Naive thymus-derived CD4-positive, alpha-beta T cell (primary cell): Measurements from ENCODE around the gene SRSF12. TPM values are rescaled to one million over a fixed set of nuclear protein-coding genes. Genes with fewer than 3 reads are reported as not detected.
A peak's percentile ranks its signal among the peaks of the same experiment; 100 is the strongest.

Experiments used
- ATAC-seq: fragments of 150-1000 bp; cut with Tn5 transposase; 2 replicates; pipeline ENCODE4 v1.10.0; 2021; ENCODE audit warnings: mild to moderate bottlenecking, moderate library complexity
- CTCF ChIA-PET: fragments of 350-600 bp; sonication (Branson Sonifier 250); formaldehyde crosslinking; loops from one replicate; lab custom pipeline; 2021; ENCODE audit warnings: antibody characterized with exemption; lab: Charles Lee
- POLR2A ChIA-PET: fragments of 350-600 bp; sonication (Branson Sonifier 250); formaldehyde crosslinking; loops from one replicate; lab custom pipeline; 2021; ENCODE audit warnings: antibody characterized with exemption, inconsistent platforms; lab: Charles Lee
- DNase-seq, 9 donors: peaks; one replicate each; pipeline versions ENCODE4 v3.0.0 to v3.0.0-alpha.2; 2020 to 2022; ENCODE audit warnings: mixed read lengths in 1 of 9
- H3K27ac ChIP-seq: one replicate; pipeline ENCODE4 v1.7.0; 2013; ENCODE audit warnings: mild to moderate bottlenecking, low read depth, low read length, moderate library complexity
- H3K27me3 ChIP-seq, 2 donors: one replicate each; pipeline ENCODE4 v1.7.0; 2013; ENCODE audit warnings: low read length in 2 of 2, mild to moderate bottlenecking in 2 of 2, moderate library complexity in 2 of 2; ENCODE audit not compliant: control insufficient read depth in 2 of 2, insufficient read depth in 2 of 2
- H3K36me3 ChIP-seq, 3 experiments: 1 replicate in 2 of 3; 2 replicates in 1 of 3; pipeline ENCODE4 v1.7.0; 2013; ENCODE audit warnings: low read length in 3 of 3, mild to moderate bottlenecking in 3 of 3, moderate library complexity in 1 of 3; ENCODE audit not compliant: insufficient read depth in 3 of 3, control insufficient read depth in 2 of 3
- H3K4me1 ChIP-seq, 2 donors: one replicate each; pipeline ENCODE4 v1.7.0; 2013; ENCODE audit warnings: low read length in 2 of 2, mild to moderate bottlenecking in 2 of 2, moderate library complexity in 1 of 2; ENCODE audit not compliant: control insufficient read depth in 2 of 2, insufficient read depth in 2 of 2
- H3K4me3 ChIP-seq: 2 replicates; pipeline ENCODE4 v1.7.0; 2013; ENCODE audit warnings: mild to moderate bottlenecking, low read length
- H3K9me3 ChIP-seq, 3 experiments: 1 replicate in 2 of 3; 2 replicates in 1 of 3; pipeline ENCODE4 v1.7.0; 2013; ENCODE audit warnings: low read length in 3 of 3; ENCODE audit not compliant: control insufficient read depth in 2 of 3
- H3K27ac Mint-ChIP-seq, 9 donors: one replicate each; pipeline ENCODE4 v1.8.0; 2020 to 2022; ENCODE audit warnings: mixed read lengths in 9 of 9, mild to moderate bottlenecking in 8 of 9, moderate library complexity in 5 of 9, inconsistent platforms in 2 of 9
- H3K27me3 Mint-ChIP-seq, 5 donors: one replicate each; pipeline ENCODE4 v1.8.0; 2021 to 2022; ENCODE audit warnings: mixed read lengths in 5 of 5, mild to moderate bottlenecking in 1 of 5
- H3K36me3 Mint-ChIP-seq, 5 donors: one replicate each; pipeline ENCODE4 v1.8.0; 2020 to 2022; ENCODE audit warnings: mixed read lengths in 5 of 5, mild to moderate bottlenecking in 3 of 5, inconsistent platforms in 1 of 5
- H3K4me1 Mint-ChIP-seq, 7 donors: one replicate each; pipeline ENCODE4 v1.8.0; 2020 to 2022; ENCODE audit warnings: mixed read lengths in 7 of 7, mild to moderate bottlenecking in 3 of 7, inconsistent platforms in 1 of 7
- H3K4me3 Mint-ChIP-seq, 10 donors: one replicate each; pipeline ENCODE4 v1.8.0; 2020 to 2022; ENCODE audit warnings: mild to moderate bottlenecking in 10 of 10, mixed read lengths in 10 of 10, moderate library complexity in 6 of 10, inconsistent platforms in 2 of 10
- H3K9me3 Mint-ChIP-seq, 11 donors: one replicate each; pipeline ENCODE4 v1.8.0; 2020 to 2022; ENCODE audit warnings: mixed read lengths in 11 of 11, mild to moderate bottlenecking in 4 of 11, inconsistent platforms in 1 of 11, moderate library complexity in 1 of 11
- intact Hi-C, 2 donors: fragments of 100-400 bp; cut with micrococcal nuclease; formaldehyde crosslinking; loops; one replicate each; pipeline ENCODE4 v1.15.1; 2023
- polyA plus RNA-seq, 2 donors: library from polyadenylated mRNA; unstranded; fragments of 300-500 nt; fragmentation: Illumina TruSeq; gene quantifications; one replicate each; pipeline ENCODE4 v1.2.3, GENCODE V29; 2021
- total RNA-seq, 6 experiments: library from RNA in 5 of 6; stranded (reverse) in 5 of 6; gene quantifications; 1 replicate in 5 of 6; 2 replicates in 1 of 6; pipeline ENCODE4 v1.2.3 and lab custom pipeline; 2021 to 2026

SRSF12 gene
- total and polyA plus RNA-seq, 7 experiments from 2014 or later: 0.05 to 0.56 TPM; not detected in 5

DNA sequence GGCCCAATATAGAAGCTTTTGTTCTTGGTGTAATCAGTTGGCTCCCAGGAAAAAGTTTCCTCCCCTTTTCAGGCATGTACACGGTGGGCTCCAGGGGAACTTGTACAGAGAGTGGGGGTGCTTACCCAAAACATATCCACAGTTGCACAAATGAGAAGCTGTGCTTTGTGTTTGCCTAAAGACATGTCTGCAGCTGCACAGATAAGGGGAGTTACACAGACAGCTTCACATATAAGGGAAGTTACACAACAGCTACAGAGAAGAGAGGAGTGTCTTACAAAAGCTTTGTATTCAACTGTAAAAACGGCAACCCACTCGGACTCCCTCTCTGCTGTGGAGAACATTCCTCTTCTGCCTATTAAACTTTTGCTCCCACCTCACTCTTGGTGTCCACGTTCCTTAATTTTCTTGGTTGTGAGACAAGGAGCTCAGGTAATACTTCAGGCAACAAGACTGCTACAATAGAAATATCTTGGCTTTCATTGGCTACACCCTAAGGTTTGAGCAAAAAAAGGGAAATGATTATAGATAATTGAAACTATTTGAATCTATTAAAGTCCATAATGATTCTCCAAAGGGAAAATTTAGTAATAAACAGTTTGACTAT, 44.8 kb downstream of the SRSF12 start:
- no peaks in the 10 kb centered on the region for H3K9me3 ChIP-seq
- Mint-ChIP-seq H3K4me1 (peaks cover 0 to 31% (median 6%) of the 10 kb centered on the region in 7 donors), H3K36me3 (peaks cover 0 to 2% (median 0%) of the 10 kb centered on the region in 5 donors), H3K9me3 (peaks cover 0 to 4% (median 0%) of the 10 kb centered on the region in 11 donors), H3K27me3 (peaks cover 0 to 9% (median 0%) of the 10 kb centered on the region in 5 donors), H3K27ac (peak overlapping the region in 6 of 9 donors; percentile 1 to 91 (median 78)), H3K4me3 (peak overlapping the region in 7 of 10 donors; percentile 45 to 77 (median 64))
- DNase-seq (peak in 2 of 9 donors; percentile 14), ATAC-seq (peak; percentile 81)
- H3K36me3 ChIP-seq: no peaks in the 10 kb centered on the region
- H3K27ac ChIP-seq: no peak overlapping the region
- ChIA-PET POLR2A (interaction anchor here (6.3 kb wide), 1 partner anchor 9 kb away, joined by 34 read pairs; the partner anchor contains the start of gene PNRC1), CTCF (interaction anchor here (1.7 kb wide), 1 partner anchor 10 kb away, joined by 6 read pairs; no protein-coding TSS in a partner anchor)
- H3K4me3 ChIP-seq: no peak overlapping the region
- H3K4me1 ChIP-seq: peaks cover 0 to 4% of the 10 kb centered on the region in 2 donors
- intact Hi-C loops: no loop called here
- no peaks in the 10 kb centered on the region for H3K27me3 ChIP-seq

DNA sequence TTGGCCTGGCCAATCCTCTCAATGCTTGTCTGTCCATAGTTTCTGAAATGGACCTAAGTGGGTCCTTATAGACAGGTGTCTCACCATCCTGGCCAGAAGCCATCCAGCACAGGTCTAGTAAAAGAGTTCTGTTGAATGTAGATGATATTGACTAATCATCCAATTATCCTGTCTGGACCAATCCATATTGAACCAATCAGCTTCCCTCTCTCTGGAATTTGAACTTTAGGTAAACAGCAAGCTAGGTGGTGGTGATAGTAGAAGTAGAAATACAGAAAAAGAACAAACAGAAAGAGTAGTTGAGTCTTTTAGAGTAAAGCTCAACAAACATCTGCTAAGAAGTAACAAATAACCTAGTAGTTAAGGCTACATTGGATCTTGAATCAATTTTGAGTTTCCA, 46.8 kb downstream of the SRSF12 start:
- Mint-ChIP-seq H3K27ac (no peak overlapping the region), H3K4me3 (no peak overlapping the region), H3K9me3 (peaks cover 0 to 4% (median 0%) of the 10 kb centered on the region in 11 donors), H3K4me1 (peaks cover 0 to 18% (median 7%) of the 10 kb centered on the region in 7 donors), H3K27me3 (peaks cover 0 to 22% (median 4%) of the 10 kb centered on the region in 5 donors), H3K36me3 (no peaks in the 10 kb centered on the region)
- Histone ChIP-seq H3K36me3 (no peaks in the 10 kb centered on the region), H3K4me3 (no peak overlapping the region), H3K27ac (no peak overlapping the region), H3K4me1 (no peaks in the 10 kb centered on the region), H3K9me3 (no peaks in the 10 kb centered on the region), H3K27me3 (no peaks in the 10 kb centered on the region)
- no peak for DNase-seq
- CTCF ChIA-PET: no interaction called here
- intact Hi-C loops: no loop called here
- ATAC-seq: no peak
- POLR2A ChIA-PET: interaction anchor here (6.3 kb wide), 1 partner anchor 11 kb away, joined by 34 read pairs; the partner anchor contains the start of gene PNRC1

DNA sequence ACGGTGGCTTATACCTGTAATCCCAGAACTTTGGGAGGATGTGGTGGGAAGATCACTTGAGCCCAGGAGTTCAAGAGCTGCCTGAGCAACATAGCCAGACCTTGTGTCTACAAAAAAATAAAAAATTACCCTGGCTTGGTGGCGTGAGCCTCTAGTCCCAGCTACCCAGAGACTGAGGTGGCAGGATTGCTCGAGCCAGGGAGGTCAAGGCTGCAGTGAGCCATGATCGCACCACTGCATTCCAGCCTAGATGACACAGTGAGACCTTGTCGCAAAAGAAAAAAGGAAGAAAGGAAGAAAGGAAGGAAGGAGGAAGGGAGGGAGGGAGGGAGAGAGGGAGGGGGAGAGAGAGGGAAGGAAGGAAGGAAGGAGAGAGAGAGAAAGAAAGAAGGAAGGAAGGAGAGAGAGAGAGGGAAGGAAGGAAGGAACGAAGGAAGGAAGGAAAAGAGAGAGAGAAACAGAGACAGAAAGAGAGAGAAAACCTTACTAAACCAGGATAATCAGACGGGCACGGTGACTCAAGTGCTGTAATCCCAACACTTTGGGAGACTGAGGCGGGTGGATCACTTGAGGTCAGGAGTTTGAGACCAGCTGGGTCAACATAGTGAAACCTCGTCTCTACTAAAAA, 48.2 kb downstream of the SRSF12 start:
- Histone ChIP-seq H3K36me3 (no peaks in the 10 kb centered on the region), H3K4me1 (no peaks in the 10 kb centered on the region), H3K9me3 (no peaks in the 10 kb centered on the region), H3K27me3 (no peaks in the 10 kb centered on the region), H3K27ac (no peak overlapping the region), H3K4me3 (no peak overlapping the region)
- peak overlapping the region in 1 of 9 donors; percentile 62 for H3K27ac Mint-ChIP-seq
- H3K36me3 Mint-ChIP-seq: no peaks in the 10 kb centered on the region
- ChIA-PET CTCF (no interaction called here), POLR2A (interaction anchor here (1.5 to 6.3 kb wide), 2 partner anchors 9 to 12 kb away, joined by 3 to 34 read pairs; partner anchors contain the start of gene PNRC1)
- intact Hi-C loops: no loop called here
- peaks cover 0 to 4% (median 0%) of the 10 kb centered on the region in 11 donors for H3K9me3 Mint-ChIP-seq
- peaks cover 0 to 18% (median 7%) of the 10 kb centered on the region in 7 donors for H3K4me1 Mint-ChIP-seq
- no peak for DNase-seq
- peaks cover 0 to 22% (median 4%) of the 10 kb centered on the region in 5 donors for H3K27me3 Mint-ChIP-seq
- no peak overlapping the region for H3K4me3 Mint-ChIP-seq
- ATAC-seq: no peak

DNA sequence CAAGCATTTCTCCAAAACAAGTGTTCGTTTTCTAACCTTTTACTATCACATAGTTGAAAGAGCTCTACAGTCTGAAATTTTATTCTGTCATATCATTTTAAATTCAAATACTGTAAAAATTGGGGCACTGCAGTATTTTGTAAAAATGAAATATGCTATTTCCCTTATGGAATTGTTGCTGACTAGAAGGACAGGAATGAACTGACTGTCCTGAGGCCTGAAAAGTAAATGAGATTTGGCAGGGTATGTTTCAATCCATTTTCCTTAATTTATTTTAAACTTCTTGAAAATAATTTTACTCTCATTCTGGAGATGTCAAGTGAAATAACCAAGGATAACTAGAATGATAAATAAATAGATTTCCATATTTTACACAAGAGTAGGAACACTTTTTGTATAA, 49.2 kb downstream of the SRSF12 start:
- ChIA-PET POLR2A (interaction anchor here (2.7 to 6.3 kb wide), 2 partner anchors 12 to 13 kb away, joined by 21 to 34 read pairs; partner anchors contain the start of gene PNRC1), CTCF (interaction anchor here (1.4 kb wide), 1 partner anchor 10 kb away, joined by 5 read pairs; no protein-coding TSS in a partner anchor)
- H3K36me3 ChIP-seq: no peaks in the 10 kb centered on the region
- no peak overlapping the region for H3K27ac ChIP-seq
- Mint-ChIP-seq H3K36me3 (no peaks in the 10 kb centered on the region), H3K4me3 (no peak overlapping the region), H3K4me1 (peaks cover 0 to 18% (median 7%) of the 10 kb centered on the region in 7 donors), H3K27ac (no peak overlapping the region), H3K27me3 (peaks cover 0 to 22% (median 4%) of the 10 kb centered on the region in 5 donors), H3K9me3 (peaks cover 0 to 2% (median 0%) of the 10 kb centered on the region in 11 donors)
- no peaks in the 10 kb centered on the region for H3K9me3 ChIP-seq
- intact Hi-C loops: no loop called here
- H3K27me3 ChIP-seq: no peaks in the 10 kb centered on the region
- no peak for DNase-seq
- H3K4me1 ChIP-seq: no peaks in the 10 kb centered on the region
- no peak for ATAC-seq
- no peak overlapping the region for H3K4me3 ChIP-seq

DNA sequence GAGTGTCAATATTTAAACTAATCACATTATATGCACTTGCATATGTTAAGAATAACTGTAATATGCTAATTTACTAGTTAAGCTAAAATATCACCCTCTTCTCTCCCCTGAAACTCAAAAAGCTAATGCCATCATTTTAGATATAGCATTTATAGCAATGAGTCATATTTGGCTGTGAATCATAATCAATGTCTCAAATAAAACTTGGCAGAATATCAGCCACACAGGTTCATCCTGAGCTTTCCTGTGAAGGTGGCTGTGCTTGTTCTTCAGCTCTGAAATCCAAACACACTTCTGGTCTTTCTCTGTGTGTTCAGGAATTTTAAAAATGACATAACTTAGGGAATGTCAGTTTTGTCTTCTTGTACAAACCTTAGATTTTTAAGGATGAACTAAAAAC, 50.1 kb downstream of the SRSF12 start:
- no peaks in the 10 kb centered on the region for H3K36me3 Mint-ChIP-seq
- Histone ChIP-seq H3K4me1 (no peaks in the 10 kb centered on the region), H3K9me3 (no peaks in the 10 kb centered on the region), H3K27ac (no peak overlapping the region), H3K4me3 (no peak overlapping the region), H3K36me3 (no peaks in the 10 kb centered on the region), H3K27me3 (no peaks in the 10 kb centered on the region)
- H3K4me3 Mint-ChIP-seq: no peak overlapping the region
- H3K27ac Mint-ChIP-seq: no peak overlapping the region
- ATAC-seq (no peak), DNase-seq (no peak)
- intact Hi-C loops: no loop called here
- POLR2A ChIA-PET: interaction anchor here (0.6 to 2.7 kb wide), 2 partner anchors 13 to 167 kb away, joined by 9 to 21 read pairs; partner anchors contain the start of gene PNRC1
- CTCF ChIA-PET: interaction anchor here (0.6 to 1.4 kb wide), 2 partner anchors 11 to 63 kb away, joined by 5 read pairs; no protein-coding TSS in a partner anchor
- H3K27me3 Mint-ChIP-seq: peaks cover 0 to 22% (median 4%) of the 10 kb centered on the region in 5 donors
- H3K4me1 Mint-ChIP-seq: peaks cover 0 to 13% (median 4%) of the 10 kb centered on the region in 7 donors
- peaks cover 0 to 2% (median 0%) of the 10 kb centered on the region in 11 donors for H3K9me3 Mint-ChIP-seq

- Histone ChIP-seq H3K4me3 (no peak overlapping the region), H3K4me1 (no peaks in the 10 kb centered on the region), H3K27me3 (no peaks in the 10 kb centered on the region), H3K9me3 (no peaks in the 10 kb centered on the region), H3K36me3 (no peaks in the 10 kb centered on the region), H3K27ac (no peak overlapping the region)
- CTCF ChIA-PET: interaction anchor here (0.6 to 1.4 kb wide), 2 partner anchors 12 to 84 kb away, joined by 3 to 5 read pairs; no protein-coding TSS in a partner anchor
- Mint-ChIP-seq H3K27me3 (peaks cover 0 to 22% (median 4%) of the 10 kb centered on the region in 5 donors), H3K4me1 (peaks cover 0 to 13% (median 0%) of the 10 kb centered on the region in 7 donors), H3K36me3 (no peaks in the 10 kb centered on the region), H3K9me3 (peaks cover 0 to 2% (median 0%) of the 10 kb centered on the region in 11 donors), H3K27ac (no peak overlapping the region), H3K4me3 (no peak overlapping the region)
- peak; percentile 27 for ATAC-seq
- POLR2A ChIA-PET: interaction anchor here (0.6 to 2.7 kb wide), 2 partner anchors 13 to 166 kb away, joined by 9 to 21 read pairs; partner anchors contain the start of gene PNRC1
- DNase-seq: no peak
- intact Hi-C loops: no loop called here
Measured at GRCh38 chr6:89066940-89067646, 50.8 kb downstream of the SRSF12 start.
